GM21825 (cell line): ENCODE data around the gene ZMYND8.
"Not testable (repeated sequence)": the region's sequence is repeated elsewhere in the genome, so short reads cannot be mapped to it uniquely, and the experiment has no call there.

Experiments
- ATAC-seq: cut with Tn5 transposase; IDR thresholded peaks from one replicate; pipeline ENCODE4 v1.9.1; 2021; ENCODE audit warnings: mild to moderate bottlenecking, moderate library complexity; ENCODE audit not compliant: unreplicated experiment

Gene ZMYND8

GRCh38 chr20:47314647-47315338 is 41.7 kb downstream of the ZMYND8 start:
- ATAC-seq, result no peak

GRCh38 chr20:47311967-47312681 is 44.4 kb downstream of the ZMYND8 start:
- ATAC-seq, result no peak

GRCh38 chr20:47311211-47311610 is 45.3 kb downstream of the ZMYND8 start:
- no peak for ATAC-seq

- no peak for ATAC-seq
These were observed 45.8 kb downstream of the ZMYND8 start for GRCh38 chr20:47310729-47311128.

- ATAC-seq, result no peak
These were observed 46.6 kb downstream of the ZMYND8 start for GRCh38 chr20:47309806-47310426.

GRCh38 chr20:47309394-47309793 is 47.1 kb downstream of the ZMYND8 start:
- ATAC-seq, result no peak

- ATAC-seq, result not testable (repeated sequence)
These were observed 48.9 kb downstream of the ZMYND8 start for GRCh38 chr20:47307569-47307968.

GRCh38 chr20:47306755-47307370 is 49.6 kb downstream of the ZMYND8 start:
- no peak for ATAC-seq

GRCh38 chr20:47306095-47306494 is 50.4 kb downstream of the ZMYND8 start:
- ATAC-seq, result no peak

- ATAC-seq, result no peak
These were observed 50.8 kb downstream of the ZMYND8 start for GRCh38 chr20:47305667-47306066.

GRCh38 chr20:47304287-47304686 is 52.2 kb downstream of the ZMYND8 start:
- ATAC-seq, result no peak

GRCh38 chr20:47303736-47304135 is 52.8 kb downstream of the ZMYND8 start:
- ATAC-seq, result no peak

GRCh38 chr20:47300071-47300470 is 56.4 kb downstream of the ZMYND8 start:
- no peak for ATAC-seq

- no peak for ATAC-seq
These were observed 57.9 kb downstream of the ZMYND8 start for GRCh38 chr20:47298624-47299023.

GRCh38 chr20:47297746-47298145 is 58.8 kb downstream of the ZMYND8 start:
- ATAC-seq, result no peak

- no peak for ATAC-seq
These were observed 59.5 kb downstream of the ZMYND8 start for GRCh38 chr20:47296950-47297349.

GRCh38 chr20:47295921-47296426 is 60.5 kb downstream of the ZMYND8 start:
- no peak for ATAC-seq

GRCh38 chr20:47295129-47295813 is 61.2 kb downstream of the ZMYND8 start:
- no peak for ATAC-seq

- ATAC-seq, result no peak
These were observed 62.9 kb downstream of the ZMYND8 start for GRCh38 chr20:47293631-47294030.

- no peak for ATAC-seq
These were observed 63.9 kb downstream of the ZMYND8 start for GRCh38 chr20:47292581-47292980.
